Measurements from ENCODE around the gene WDFY4.
A peak's percentile ranks its signal among the peaks of the same experiment; 100 is the strongest.

Gene WDFY4

DNA sequence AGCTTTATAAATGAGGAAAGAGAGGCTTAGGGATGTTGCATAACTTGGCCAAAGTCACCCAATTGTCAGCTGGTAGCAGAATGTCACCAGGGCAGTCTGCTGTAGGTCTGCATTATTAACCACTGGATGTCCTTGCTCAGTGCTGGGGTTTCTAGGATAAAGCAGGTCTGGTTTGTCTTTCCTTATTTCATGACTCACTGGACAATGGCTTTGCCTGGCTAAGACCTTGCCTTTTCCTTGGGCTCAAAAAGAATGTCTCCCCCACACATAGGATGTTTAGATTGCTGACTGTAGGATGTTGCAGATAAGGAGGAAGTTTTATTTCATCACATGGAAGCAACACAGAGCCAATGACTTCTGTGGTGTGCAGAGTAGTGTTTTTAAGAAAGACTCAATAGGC, 29.4 kb downstream of the WDFY4 start:
- DNase-seq (ENCODE audit: insufficient read length, low spot score) (no peak), FAIRE-seq (no peak)
- no peak for TF ChIP-seq SPI1 (IDR thresholded peaks at IDR 0.05; ENCODE audit: low read depth, low read length)
- TF ChIP-seq POLR2AphosphoS5 (IDR thresholded peaks at IDR 0.05; ENCODE audit: low read depth, low read length): no peak
- no peak for TF ChIP-seq PAX5 (IDR thresholded peaks at IDR 0.05; ENCODE audit: insufficient read depth, low read length, severe bottlenecking)

DNA sequence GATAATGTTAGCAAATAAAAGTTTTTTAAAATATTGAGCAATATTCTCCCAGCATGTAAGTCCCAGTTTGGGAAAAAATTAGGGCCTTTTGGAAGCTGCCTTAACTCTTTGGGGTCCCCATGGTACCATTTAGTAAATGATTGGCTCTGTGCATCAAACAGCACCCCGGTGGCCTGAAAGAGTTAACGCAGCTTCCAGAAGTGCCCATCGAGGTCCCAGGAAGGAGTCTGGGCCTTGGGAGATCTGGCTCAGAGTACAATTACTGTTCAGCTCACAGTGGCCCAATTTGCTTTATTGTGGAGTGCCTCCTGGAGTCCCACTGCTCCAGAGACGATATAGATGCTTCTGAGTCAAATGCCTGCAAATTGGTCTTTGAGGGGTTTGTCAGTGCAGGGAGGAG, 31.7 kb downstream of the WDFY4 start:
- TF ChIP-seq POU2F2 (IDR thresholded peaks at IDR 0.05; ENCODE audit: low read depth, low read length) (no peak), PAX5 (IDR thresholded peaks at IDR 0.05; ENCODE audit: insufficient read depth, low read length, severe bottlenecking) (no peak)
- FAIRE-seq: no peak
- no peak for DNase-seq (ENCODE audit: insufficient read length, low spot score)

GRCh38 chr10:48720611-48721010, 35.9 kb downstream of the WDFY4 start:
- no peak for TF ChIP-seq POU2F2 (IDR thresholded peaks at IDR 0.05; ENCODE audit: low read depth, low read length)
- no peak for TF ChIP-seq POLR2A (IDR thresholded peaks at IDR 0.05; ENCODE audit: low read depth, low read length)
- no peak for TF ChIP-seq TAF1 (IDR thresholded peaks at IDR 0.05; ENCODE audit: low read depth, low read length)
- DNase-seq (ENCODE audit: insufficient read length, low spot score) (no peak), FAIRE-seq (no peak)

- TF ChIP-seq PAX5 (IDR thresholded peaks at IDR 0.05; ENCODE audit: insufficient read depth, low read length, severe bottlenecking) (no peak), POLR2A (IDR thresholded peaks at IDR 0.05; ENCODE audit: low read depth, low read length) (no peak), POU2F2 (IDR thresholded peaks at IDR 0.05; ENCODE audit: low read depth, low read length) (no peak), TAF1 (IDR thresholded peaks at IDR 0.05; ENCODE audit: low read depth, low read length) (no peak), POLR2AphosphoS5 (IDR thresholded peaks at IDR 0.05; ENCODE audit: low read depth, low read length) (no peak)
- DNase-seq (ENCODE audit: insufficient read length, low spot score): no peak
- peak; percentile 9 for FAIRE-seq
Observed at GRCh38 chr10:48722153-48723145, 37.8 kb downstream of the WDFY4 start.

DNA sequence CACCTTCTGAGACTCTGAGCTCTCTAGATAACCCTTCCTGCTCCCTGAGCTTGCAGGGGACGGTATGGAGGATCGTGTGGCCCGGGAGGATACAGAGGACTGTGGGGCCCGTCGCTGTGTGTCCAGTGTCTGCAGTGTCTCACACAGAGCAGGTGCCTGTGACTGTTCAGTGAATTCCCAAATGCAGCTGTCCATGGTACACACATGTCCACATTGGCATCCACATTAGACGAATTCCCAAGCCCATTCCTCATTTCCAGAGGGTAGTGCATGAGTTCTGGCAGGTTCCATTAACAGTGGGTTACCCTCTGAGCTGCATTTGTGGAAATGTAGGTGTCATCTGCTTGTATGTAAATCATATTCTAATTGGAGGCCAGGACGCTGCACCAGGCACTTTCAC, 39.5 kb downstream of the WDFY4 start:
- FAIRE-seq (no peak), DNase-seq (ENCODE audit: insufficient read length, low spot score) (no peak)
- no peak for TF ChIP-seq POU2F2 (IDR thresholded peaks at IDR 0.05; ENCODE audit: low read depth, low read length)
- no peak for TF ChIP-seq POLR2AphosphoS5 (IDR thresholded peaks at IDR 0.05; ENCODE audit: low read depth, low read length)
- TF ChIP-seq TAF1 (IDR thresholded peaks at IDR 0.05; ENCODE audit: low read depth, low read length): no peak
- no peak for TF ChIP-seq POLR2A (IDR thresholded peaks at IDR 0.05; ENCODE audit: low read depth, low read length)
- TF ChIP-seq PAX5 (IDR thresholded peaks at IDR 0.05; ENCODE audit: insufficient read depth, low read length, severe bottlenecking): no peak
- TF ChIP-seq SPI1 (IDR thresholded peaks at IDR 0.05; ENCODE audit: low read depth, low read length): no peak

- DNase-seq (ENCODE audit: insufficient read length, low spot score) (no peak), FAIRE-seq (no peak)
- TF ChIP-seq PAX5 (IDR thresholded peaks at IDR 0.05; ENCODE audit: insufficient read depth, low read length, severe bottlenecking): no peak
Observed at GRCh38 chr10:48725708-48726107, 41.0 kb downstream of the WDFY4 start.

GRCh38 chr10:48727866-48728265, 43.2 kb downstream of the WDFY4 start:
- no peak for DNase-seq (ENCODE audit: insufficient read length, low spot score)
- FAIRE-seq: no peak
- TF ChIP-seq POLR2AphosphoS5 (IDR thresholded peaks at IDR 0.05; ENCODE audit: low read depth, low read length): no peak
- no peak for TF ChIP-seq POU2F2 (IDR thresholded peaks at IDR 0.05; ENCODE audit: low read depth, low read length)
- TF ChIP-seq SPI1 (IDR thresholded peaks at IDR 0.05; ENCODE audit: low read depth, low read length): no peak
- no peak for TF ChIP-seq PAX5 (IDR thresholded peaks at IDR 0.05; ENCODE audit: insufficient read depth, low read length, severe bottlenecking)
- no peak for TF ChIP-seq TAF1 (IDR thresholded peaks at IDR 0.05; ENCODE audit: low read depth, low read length)
- no peak for TF ChIP-seq POLR2A (IDR thresholded peaks at IDR 0.05; ENCODE audit: low read depth, low read length)

DNA sequence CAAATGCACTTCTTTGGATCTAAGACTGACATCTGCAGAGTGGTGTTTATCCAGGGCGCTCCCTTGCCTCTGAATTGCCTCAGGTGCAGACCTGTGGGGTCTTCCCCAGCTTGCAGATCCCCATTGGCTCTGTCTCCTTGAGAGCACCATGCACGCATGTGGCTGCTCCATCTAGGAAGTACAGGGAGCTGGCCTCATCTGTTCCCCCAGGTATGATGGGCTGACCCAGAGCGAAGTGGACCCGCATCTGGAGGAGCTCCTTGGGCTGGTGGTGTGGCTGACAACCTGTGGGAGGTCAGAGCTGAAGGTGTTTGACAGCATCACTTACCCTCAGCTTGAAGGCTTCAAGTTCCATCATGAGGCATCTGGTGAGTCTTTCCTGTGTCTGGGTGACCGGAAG, 44.5 kb downstream of the WDFY4 start:
- FAIRE-seq: no peak
- no peak for DNase-seq (ENCODE audit: insufficient read length, low spot score)
- no peak for TF ChIP-seq POLR2AphosphoS5 (IDR thresholded peaks at IDR 0.05; ENCODE audit: low read depth, low read length)
- TF ChIP-seq POLR2A (IDR thresholded peaks at IDR 0.05; ENCODE audit: low read depth, low read length): no peak
- no peak for TF ChIP-seq POU2F2 (IDR thresholded peaks at IDR 0.05; ENCODE audit: low read depth, low read length)
- no peak for TF ChIP-seq PAX5 (IDR thresholded peaks at IDR 0.05; ENCODE audit: insufficient read depth, low read length, severe bottlenecking)
- TF ChIP-seq TAF1 (IDR thresholded peaks at IDR 0.05; ENCODE audit: low read depth, low read length): no peak
- TF ChIP-seq SPI1 (IDR thresholded peaks at IDR 0.05; ENCODE audit: low read depth, low read length): no peak

DNA sequence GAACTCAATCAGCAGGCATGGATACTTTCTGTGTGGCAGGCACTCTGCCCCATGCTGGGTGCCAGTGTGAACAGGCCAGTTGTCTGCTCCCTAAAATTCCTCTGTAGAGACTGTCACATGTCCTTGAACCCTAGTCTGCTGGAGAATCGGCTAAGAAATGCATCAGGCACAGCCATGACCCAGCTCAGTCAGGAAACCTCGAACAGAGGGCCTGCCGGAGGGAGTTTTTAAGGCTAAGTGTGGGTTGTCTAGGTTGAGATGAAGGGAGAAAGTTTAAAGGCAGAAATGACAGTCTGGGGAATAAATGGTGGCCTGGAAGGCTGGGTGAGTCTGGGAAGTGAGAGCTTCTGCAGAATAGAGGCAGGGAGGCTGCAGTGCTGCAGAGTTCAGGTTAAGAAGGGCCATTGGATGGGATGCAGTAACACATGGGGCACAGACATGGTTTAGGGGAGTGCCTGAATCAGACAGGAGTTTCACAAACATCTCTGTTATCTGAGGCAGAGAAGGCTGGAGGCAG, 45.3 kb downstream of the WDFY4 start:
- FAIRE-seq: no peak
- no peak for TF ChIP-seq TAF1 (IDR thresholded peaks at IDR 0.05; ENCODE audit: low read depth, low read length)
- TF ChIP-seq POLR2A (IDR thresholded peaks at IDR 0.05; ENCODE audit: low read depth, low read length): no peak
- no peak for TF ChIP-seq PAX5 (IDR thresholded peaks at IDR 0.05; ENCODE audit: insufficient read depth, low read length, severe bottlenecking)
- TF ChIP-seq POU2F2 (IDR thresholded peaks at IDR 0.05; ENCODE audit: low read depth, low read length): no peak
- no peak for TF ChIP-seq SPI1 (IDR thresholded peaks at IDR 0.05; ENCODE audit: low read depth, low read length)
- no peak for TF ChIP-seq POLR2AphosphoS5 (IDR thresholded peaks at IDR 0.05; ENCODE audit: low read depth, low read length)
- no peak for DNase-seq (ENCODE audit: insufficient read length, low spot score)

DNA sequence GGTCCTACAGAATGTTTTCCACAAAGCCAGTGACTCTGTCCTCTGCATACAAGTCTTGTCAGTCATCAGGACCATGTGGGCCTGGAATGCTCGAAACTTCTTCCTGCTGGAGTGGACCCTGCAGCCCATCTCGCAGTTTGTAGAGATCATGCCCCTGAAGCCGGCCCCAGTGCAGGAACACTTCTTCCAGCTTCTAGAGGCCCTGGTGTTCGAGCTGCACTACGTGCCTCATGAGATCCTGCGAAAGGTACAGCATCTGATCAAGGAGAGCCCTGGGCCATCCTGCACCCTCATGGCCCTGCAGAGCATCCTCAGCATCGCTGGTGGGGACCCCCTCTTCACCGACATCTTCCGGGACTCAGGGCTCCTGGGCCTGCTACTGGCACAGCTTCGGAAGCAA, 46.5 kb downstream of the WDFY4 start:
- FAIRE-seq: no peak
- TF ChIP-seq TAF1 (IDR thresholded peaks at IDR 0.05; ENCODE audit: low read depth, low read length) (no peak), POLR2A (IDR thresholded peaks at IDR 0.05; ENCODE audit: low read depth, low read length) (no peak), PAX5 (IDR thresholded peaks at IDR 0.05; ENCODE audit: insufficient read depth, low read length, severe bottlenecking) (no peak), POLR2AphosphoS5 (IDR thresholded peaks at IDR 0.05; ENCODE audit: low read depth, low read length) (no peak), SPI1 (IDR thresholded peaks at IDR 0.05; ENCODE audit: low read depth, low read length) (no peak), POU2F2 (IDR thresholded peaks at IDR 0.05; ENCODE audit: low read depth, low read length) (no peak)
- no peak for DNase-seq (ENCODE audit: insufficient read length, low spot score)

All from GM12891 (cell line).